H9 (cell line): Measurements from ENCODE around the gene FBN3. TPM values are rescaled to one million over a fixed set of nuclear protein-coding genes. Genes with fewer than 3 reads are reported as not detected.

Experiments used
- DNase-seq: peaks from one replicate; pipeline ENCODE4 v3.0.0-alpha.2; 2017
- H2AFZ ChIP-seq: one replicate; pipeline ENCODE4 v1.6.1; 2013; ENCODE audit warnings: mild to moderate bottlenecking, low read length, control low read depth, moderate library complexity
- H2AK5ac ChIP-seq: 2 replicates; pipeline ENCODE4 v1.6.1; 2013; ENCODE audit warnings: low read length, control low read depth, mixed read lengths; ENCODE audit not compliant: insufficient read length
- H2BK120ac ChIP-seq: one replicate; pipeline ENCODE4 v1.6.1; 2013; ENCODE audit warnings: low read depth, mild to moderate bottlenecking, low read length, control low read depth, inconsistent platforms; ENCODE audit not compliant: poor library complexity, severe bottlenecking
- H2BK12ac ChIP-seq: 2 replicates; pipeline ENCODE4 v1.6.1; 2013; ENCODE audit warnings: low read length, control low read depth, mixed read lengths, low read depth; ENCODE audit not compliant: insufficient read length
- H2BK15ac ChIP-seq: 2 replicates; pipeline ENCODE4 v1.6.1; 2013; ENCODE audit warnings: low read depth, low read length, control low read depth
- H2BK20ac ChIP-seq: one replicate; pipeline ENCODE4 v1.6.1; 2013; ENCODE audit warnings: low read depth, mild to moderate bottlenecking, low read length, control low read depth, inconsistent platforms; ENCODE audit not compliant: poor library complexity, severe bottlenecking
- H2BK5ac ChIP-seq: 2 replicates; pipeline ENCODE4 v1.6.1; 2013; ENCODE audit warnings: low read length, control low read depth, mixed read lengths; ENCODE audit not compliant: insufficient read length
- H3K14ac ChIP-seq: 2 replicates; pipeline ENCODE4 v1.6.1; 2013; ENCODE audit warnings: low read length, control low read depth; ENCODE audit not compliant: insufficient read depth
- H3K18ac ChIP-seq: 2 replicates; pipeline ENCODE4 v1.6.1; 2013; ENCODE audit warnings: low read depth, mild to moderate bottlenecking, mixed read lengths, low read length, control low read depth; ENCODE audit not compliant: insufficient read length
- H3K23ac ChIP-seq: 2 replicates; pipeline ENCODE4 v1.6.1; 2013; ENCODE audit warnings: low read length, control low read depth, mixed read lengths, low read depth; ENCODE audit not compliant: insufficient read length
- H3K23me2 ChIP-seq: 2 replicates; pipeline ENCODE4 v1.6.1; 2013; ENCODE audit warnings: low read depth, mild to moderate bottlenecking, mixed read lengths, low read length, control low read depth; ENCODE audit not compliant: insufficient read length, poor library complexity, severe bottlenecking
- H3K27ac ChIP-seq: 2 replicates; pipeline ENCODE4 v1.5.1; 2013; ENCODE audit warnings: low read length, control low read depth, mixed read lengths, low read depth; ENCODE audit not compliant: insufficient read length
- H3K27me3 ChIP-seq: 2 replicates; pipeline ENCODE4 v1.6.1; 2013; ENCODE audit warnings: low read length, control low read depth, inconsistent platforms; ENCODE audit not compliant: insufficient read depth
- H3K4ac ChIP-seq: 2 replicates; pipeline ENCODE4 v1.6.1; 2013; ENCODE audit warnings: low read depth, mild to moderate bottlenecking, control low read depth, inconsistent platforms, low read length, moderate library complexity
- H3K4me1 ChIP-seq: 2 replicates; pipeline ENCODE4 v1.6.1; 2013; ENCODE audit warnings: low read length, control low read depth, inconsistent platforms; ENCODE audit not compliant: insufficient read depth
- H3K4me2 ChIP-seq: 2 replicates; pipeline ENCODE4 v1.6.1; 2013; ENCODE audit warnings: low read length, control low read depth, mixed read lengths; ENCODE audit not compliant: insufficient read length, insufficient read depth
- H3K56ac ChIP-seq: 2 replicates; pipeline ENCODE4 v1.6.1; 2013; ENCODE audit warnings: low read depth, mild to moderate bottlenecking, mixed read lengths, low read length, control low read depth; ENCODE audit not compliant: insufficient read length
- H3K79me1 ChIP-seq: 2 replicates; pipeline ENCODE4 v1.6.1; 2013; ENCODE audit warnings: low read depth, mild to moderate bottlenecking, moderate library complexity, low read length, control low read depth, inconsistent platforms; ENCODE audit not compliant: insufficient read depth, poor library complexity, severe bottlenecking
- H3K79me2 ChIP-seq: 2 replicates; pipeline ENCODE4 v1.6.1; 2013; ENCODE audit warnings: low read length, control low read depth, inconsistent platforms; ENCODE audit not compliant: insufficient read depth
- H3K9ac ChIP-seq: 2 replicates; pipeline ENCODE4 v1.6.1; 2013; ENCODE audit warnings: low read length, control low read depth, mixed read lengths; ENCODE audit not compliant: insufficient read length; ENCODE audit errors: extremely low read depth
- H3K9me3 ChIP-seq: one replicate; pipeline ENCODE4 v1.6.1; 2013; ENCODE audit warnings: low read depth, low read length, inconsistent platforms; ENCODE audit not compliant: control insufficient read depth
- H3T11ph ChIP-seq: one replicate; pipeline ENCODE4 v1.6.1; 2013; ENCODE audit warnings: mild to moderate bottlenecking, low read length, control low read depth, inconsistent platforms
- H4K20me1 ChIP-seq: one replicate; pipeline ENCODE4 v1.6.1; 2013; ENCODE audit not compliant: control insufficient read depth, insufficient read length, insufficient read depth
- H4K5ac ChIP-seq: 2 replicates; pipeline ENCODE4 v1.6.1; 2013; ENCODE audit warnings: low read depth, mild to moderate bottlenecking, mixed read lengths, low read length, control low read depth; ENCODE audit not compliant: insufficient read length
- H4K8ac ChIP-seq: replicated peaks from 2 replicates; pipeline ENCODE4 v1.6.1; 2013; ENCODE audit warnings: low read length, control low read depth, mixed read lengths, low read depth; ENCODE audit not compliant: insufficient read length
- H4K91ac ChIP-seq: 2 replicates; pipeline ENCODE4 v1.6.1; 2013; ENCODE audit warnings: low read depth, mild to moderate bottlenecking, moderate library complexity, mixed read lengths, low read length, control low read depth; ENCODE audit not compliant: insufficient read length
- H3K27ac Mint-ChIP-seq, 3 experiments: 2 replicates in 2 of 3; 3 replicates in 1 of 3; pipeline ENCODE4 v1.8.0; 2020 to 2021; ENCODE audit warnings: mixed read lengths in 3 of 3, mild to moderate bottlenecking in 1 of 3, moderate library complexity in 1 of 3
- H3K27me3 Mint-ChIP-seq: 2 replicates; pipeline ENCODE4 v1.8.0; 2021; ENCODE audit warnings: low read depth, mild to moderate bottlenecking, moderate library complexity, mixed read lengths
- H3K36me3 Mint-ChIP-seq, 3 experiments: 2 replicates in 2 of 3; 3 replicates in 1 of 3; pipeline ENCODE4 v1.8.0; 2020 to 2021; ENCODE audit warnings: low read depth in 3 of 3, mixed read lengths in 3 of 3; ENCODE audit not compliant: insufficient read depth in 1 of 3
- H3K4me1 Mint-ChIP-seq, 2 experiments: 2 replicates each; pipeline ENCODE4 v1.8.0; 2020; ENCODE audit warnings: mixed read lengths in 2 of 2
- H3K4me3 Mint-ChIP-seq, 2 experiments: 2 replicates in 1 of 2; 3 replicates in 1 of 2; pipeline ENCODE4 v1.8.0; 2020 to 2021; ENCODE audit warnings: mild to moderate bottlenecking in 2 of 2, mixed read lengths in 2 of 2, moderate library complexity in 1 of 2
- H3K9me3 Mint-ChIP-seq, 2 experiments: 2 replicates in 1 of 2; 3 replicates in 1 of 2; pipeline ENCODE4 v1.8.0; 2020; ENCODE audit warnings: mild to moderate bottlenecking in 2 of 2, mixed read lengths in 2 of 2, moderate library complexity in 1 of 2
- CTCF ChIP-seq: fragments of 200-600 bp; sonication (generic); conservative IDR thresholded peaks from 3 replicates; pipeline ENCODE4 v1.8.0; 2021; ENCODE audit warnings: antibody characterized with exemption, mild to moderate bottlenecking
- WGBS: extraction: QIAGEN DNeasy Blood & Tissue Kit; methylation state at CpG from one replicate; pipeline ENCODE4 v1.1.7; 2013; ENCODE audit warnings: missing lambda C conversion rate, low lambda C conversion rate, mixed read lengths; ENCODE audit not compliant: insufficient read length; ENCODE audit errors: extremely low coverage; 5-methylcytosine and 5-hydroxymethylcytosine counted together
- total RNA-seq: library from RNA; stranded (reverse); gene quantifications from 2 replicates; pipeline ENCODE4 v1.2.1, GENCODE V29; 2021

FBN3 gene
- total RNA-seq, 1 experiment from 2014 or later: 31.0 TPM

- H3K9ac ChIP-seq: no peak overlapping the region
- H3K4me2 ChIP-seq: no peak overlapping the region
- H3K27ac ChIP-seq: no peak overlapping the region
- H2BK20ac ChIP-seq: no peak overlapping the region
- no peaks in the 10 kb centered on the region for H3K9me3 ChIP-seq
- H3K27me3 ChIP-seq: no peaks in the 10 kb centered on the region
- H4K91ac ChIP-seq: no peak overlapping the region
- no peak overlapping the region for H2AFZ ChIP-seq
- H3K79me2 ChIP-seq: no peaks in the 10 kb centered on the region
- no peak overlapping the region for H3K14ac ChIP-seq
- no peak overlapping the region for H3K23ac ChIP-seq
- Mint-ChIP-seq H3K36me3 (no peaks in the 10 kb centered on the region), H3K27ac (no peak overlapping the region; a peak in 2 of 7 replicates), H3K27me3 (peaks cover 4% of the 10 kb centered on the region; the same call in 1 of the 2 replicates), H3K4me3 (no peak overlapping the region), H3K9me3 (no peaks in the 10 kb centered on the region), H3K4me1 (no peaks in the 10 kb centered on the region)
- no peak overlapping the region for H2AK5ac ChIP-seq
- H2BK12ac ChIP-seq: no peak overlapping the region
- H3K4ac ChIP-seq: no peak overlapping the region
- no CpG with 5 or more reads among the region's 9 CpGs for WGBS
- no peak overlapping the region for H4K8ac ChIP-seq
- no peak overlapping the region for H3K18ac ChIP-seq
- TF ChIP-seq CTCF: no peak
- H3K23me2 ChIP-seq: no peaks in the 10 kb centered on the region
- no peaks in the 10 kb centered on the region for H3K79me1 ChIP-seq
- no peak overlapping the region for H4K5ac ChIP-seq
- H2BK15ac ChIP-seq: no peak overlapping the region
- H3K4me1 ChIP-seq: no peaks in the 10 kb centered on the region
- no peaks in the 10 kb centered on the region for H4K20me1 ChIP-seq
- no peak for DNase-seq
- no peak overlapping the region for H2BK120ac ChIP-seq
- H3T11ph ChIP-seq: no peak overlapping the region
- no peak overlapping the region for H2BK5ac ChIP-seq
- H3K56ac ChIP-seq: no peak overlapping the region
Observed at GRCh38 chr19:8174706-8175105, 25.3 kb upstream of the FBN3 start.
